HepG2 (cell line): ENCODE data around the gene SLC34A3. TPM values are rescaled to one million over a fixed set of nuclear protein-coding genes. Genes with fewer than 3 reads are reported as not detected.

Experiments used
- AGO2 ChIP-seq: fragments of 200-400 bp; formaldehyde crosslinking; optimal IDR thresholded peaks from 2 replicates; pipeline ENCODE3; 2017; ENCODE audit warnings: mild to moderate bottlenecking, low read depth, low read length, moderate library complexity
- ATF3 ChIP-seq: sonication (generic); formaldehyde crosslinking; IDR thresholded peaks from 2 replicates; pipeline ENCODE4 v1.4.0; 2020; ENCODE audit warnings: missing genetic modification reagents
- CHD4 ChIP-seq: fragments of 200-600 bp; sonication (generic); IDR thresholded peaks from 2 replicates; pipeline ENCODE4 v1.7.0; 2017; ENCODE audit warnings: mild to moderate bottlenecking, low read length, borderline replicate concordance
- GTF3A ChIP-seq: sonication (generic); formaldehyde crosslinking; conservative IDR thresholded peaks from 2 replicates; pipeline ENCODE4 v1.4.0; 2020; ENCODE audit warnings: mild to moderate bottlenecking, missing genetic modification reagents
- HDAC2 ChIP-seq: sonication (generic); formaldehyde crosslinking; IDR thresholded peaks from 2 replicates; pipeline ENCODE4 v1.4.0; 2020; ENCODE audit warnings: missing genetic modification reagents
- HIVEP1 ChIP-seq: sonication (generic); formaldehyde crosslinking; IDR thresholded peaks from 2 replicates; pipeline ENCODE4 v1.4.0; 2020; ENCODE audit warnings: mild to moderate bottlenecking, missing genetic modification reagents
- HOXD1 ChIP-seq: sonication (generic); formaldehyde crosslinking; IDR thresholded peaks from 2 replicates; pipeline ENCODE4 v1.5.0; 2020; ENCODE audit warnings: missing genetic modification reagents
- KDM3A ChIP-seq: IDR thresholded peaks from 2 replicates; pipeline ENCODE4 v1.6.1; 2018; ENCODE audit warnings: low read depth, missing compliant biosample characterization
- NR1H2 ChIP-seq: sonication (generic); formaldehyde crosslinking; IDR thresholded peaks from 2 replicates; pipeline ENCODE4 v1.8.1; 2022; ENCODE audit warnings: low read depth, missing genetic modification reagents, borderline replicate concordance
- RFXANK ChIP-seq: IDR thresholded peaks from 2 replicates; pipeline ENCODE4 v1.6.1; 2016
- SP5 ChIP-seq: IDR thresholded peaks from 2 replicates; pipeline ENCODE4 v1.6.1; 2016; ENCODE audit warnings: low read depth, borderline replicate concordance
- TRIM22 ChIP-seq: fragments of 450-650 bp; IDR thresholded peaks from 2 replicates; pipeline ENCODE4 v1.6.1; 2017
- XBP1 ChIP-seq: sonication (generic); formaldehyde crosslinking; IDR thresholded peaks from 2 replicates; pipeline ENCODE4 v1.5.0; 2020; ENCODE audit warnings: missing genetic modification reagents
- ZNF333 ChIP-seq: sonication (generic); formaldehyde crosslinking; IDR thresholded peaks from 2 replicates; pipeline ENCODE4 v1.4.0; 2020; ENCODE audit warnings: mild to moderate bottlenecking, missing genetic modification reagents, borderline replicate concordance
- ZNF350 ChIP-seq: sonication (generic); formaldehyde crosslinking; IDR thresholded peaks from 2 replicates; pipeline ENCODE4 v1.4.0; 2020; ENCODE audit warnings: mild to moderate bottlenecking, low read depth, missing genetic modification reagents, borderline replicate concordance
- ZNF678 ChIP-seq: sonication (generic); formaldehyde crosslinking; IDR thresholded peaks from 2 replicates; pipeline ENCODE4 v1.4.0; 2020; ENCODE audit warnings: mild to moderate bottlenecking, missing genetic modification reagents
- ZNF768 ChIP-seq: sonication (generic); formaldehyde crosslinking; IDR thresholded peaks from 2 replicates; pipeline ENCODE4 v1.4.0; 2020; ENCODE audit warnings: missing genetic modification reagents
- polyA plus RNA-seq, 8 experiments: library from polyadenylated mRNA; depleted of rRNA in 3 of 8; stranded (reverse) in 7 of 8; unstranded in 1 of 8; fragments of >200 nt; fragmentation: Illumina TruSeq in 4 of 8; extraction: Trizol in 4 of 8; gene quantifications; 2 replicates each; pipeline versions ENCODE4 v1.2.1 to v1.2.3, GENCODE V29; 2011 to 2016; ENCODE audit warnings: low read depth in 4 of 8, missing spikeins in 1 of 8, mixed read lengths in 1 of 8; ENCODE audit not compliant: insufficient read depth in 1 of 8
- total RNA-seq, 5 experiments: library from RNA; depleted of rRNA; stranded (reverse); fragments of >200 nt; fragmentation: Illumina TruSeq; extraction: Trizol; gene quantifications; 2 replicates each; pipeline ENCODE4 v1.2.3, GENCODE V29; 2016; ENCODE audit warnings: low read depth in 1 of 5
- TF ChIP-seq, protein P1 (sequence below): sonication (generic); formaldehyde crosslinking; IDR thresholded peaks from 2 replicates; pipeline ENCODE4 v1.4.0; 2020; ENCODE audit warnings: missing genetic modification reagents, borderline replicate concordance
- TF ChIP-seq, protein P2 (sequence below): sonication (generic); formaldehyde crosslinking; conservative IDR thresholded peaks from 2 replicates; pipeline ENCODE4 v1.4.0; 2020; ENCODE audit warnings: missing genetic modification reagents
- TF ChIP-seq, protein P3 (sequence below): sonication (generic); formaldehyde crosslinking; IDR thresholded peaks from 2 replicates; pipeline ENCODE4 v1.4.0; 2020; ENCODE audit warnings: mild to moderate bottlenecking, missing genetic modification reagents
- TF ChIP-seq, protein P4 (sequence below): sonication (generic); formaldehyde crosslinking; IDR thresholded peaks from 2 replicates; pipeline ENCODE4 v1.5.0; 2020; ENCODE audit warnings: mild to moderate bottlenecking, missing genetic modification reagents, borderline replicate concordance

The SLC34A3 gene
- total and polyA plus RNA-seq, 2 of the 13 experiments (the other 11 are each of a cell fraction or from before 2014, with no cell fraction given) = 0.07 to 1.0 TPM

GRCh38 chr9:137276473-137277328, 46.0 kb downstream of the SLC34A3 start (continued):
- TF ChIP-seq, protein P1, sequence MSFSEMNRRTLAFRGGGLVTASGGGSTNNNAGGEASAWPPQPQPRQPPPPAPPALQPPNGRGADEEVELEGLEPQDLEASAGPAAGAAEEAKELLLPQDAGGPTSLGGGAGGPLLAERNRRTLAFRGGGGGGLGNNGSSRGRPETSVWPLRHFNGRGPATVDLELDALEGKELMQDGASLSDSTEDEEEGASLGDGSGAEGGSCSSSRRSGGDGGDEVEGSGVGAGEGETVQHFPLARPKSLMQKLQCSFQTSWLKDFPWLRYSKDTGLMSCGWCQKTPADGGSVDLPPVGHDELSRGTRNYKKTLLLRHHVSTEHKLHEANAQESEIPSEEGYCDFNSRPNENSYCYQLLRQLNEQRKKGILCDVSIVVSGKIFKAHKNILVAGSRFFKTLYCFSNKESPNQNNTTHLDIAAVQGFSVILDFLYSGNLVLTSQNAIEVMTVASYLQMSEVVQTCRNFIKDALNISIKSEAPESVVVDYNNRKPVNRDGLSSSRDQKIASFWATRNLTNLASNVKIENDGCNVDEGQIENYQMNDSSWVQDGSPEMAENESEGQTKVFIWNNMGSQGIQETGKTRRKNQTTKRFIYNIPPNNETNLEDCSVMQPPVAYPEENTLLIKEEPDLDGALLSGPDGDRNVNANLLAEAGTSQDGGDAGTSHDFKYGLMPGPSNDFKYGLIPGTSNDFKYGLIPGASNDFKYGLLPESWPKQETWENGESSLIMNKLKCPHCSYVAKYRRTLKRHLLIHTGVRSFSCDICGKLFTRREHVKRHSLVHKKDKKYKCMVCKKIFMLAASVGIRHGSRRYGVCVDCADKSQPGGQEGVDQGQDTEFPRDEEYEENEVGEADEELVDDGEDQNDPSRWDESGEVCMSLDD (CRISPR knock-in tag) = peak; percentile 74; the same call in 1 of the 2 replicates
- TF ChIP-seq SP5 (CRISPR knock-in tag) (peak; percentile 33), ZNF678 (CRISPR knock-in tag) (no peak), XBP1 (CRISPR knock-in tag) (no peak), NR1H2 (CRISPR knock-in tag) (no peak), HIVEP1 (CRISPR knock-in tag) (0 out of 2 replicates have a peak, but pooled peaks have one; percentile 24), KDM3A (CRISPR knock-in tag) (peak; percentile 9; the same call in 1 of the 2 replicates), GTF3A (CRISPR knock-in tag) (no peak), ZNF333 (0 out of 2 replicates have a peak, but pooled peaks have one; percentile 31), ZNF768 (CRISPR knock-in tag) (no peak), HDAC2 (CRISPR knock-in tag) (0 out of 2 replicates have a peak, but pooled peaks have one; percentile 11), ZNF350 (CRISPR knock-in tag) (no peak; the same call in 1 of the 2 replicates), ATF3 (CRISPR knock-in tag) (no peak), TRIM22 (no peak), CHD4 (no peak), RFXANK (CRISPR knock-in tag) (no peak), AGO2 (no peak), HOXD1 (CRISPR knock-in tag) (no peak)
- TF ChIP-seq, protein P2, sequence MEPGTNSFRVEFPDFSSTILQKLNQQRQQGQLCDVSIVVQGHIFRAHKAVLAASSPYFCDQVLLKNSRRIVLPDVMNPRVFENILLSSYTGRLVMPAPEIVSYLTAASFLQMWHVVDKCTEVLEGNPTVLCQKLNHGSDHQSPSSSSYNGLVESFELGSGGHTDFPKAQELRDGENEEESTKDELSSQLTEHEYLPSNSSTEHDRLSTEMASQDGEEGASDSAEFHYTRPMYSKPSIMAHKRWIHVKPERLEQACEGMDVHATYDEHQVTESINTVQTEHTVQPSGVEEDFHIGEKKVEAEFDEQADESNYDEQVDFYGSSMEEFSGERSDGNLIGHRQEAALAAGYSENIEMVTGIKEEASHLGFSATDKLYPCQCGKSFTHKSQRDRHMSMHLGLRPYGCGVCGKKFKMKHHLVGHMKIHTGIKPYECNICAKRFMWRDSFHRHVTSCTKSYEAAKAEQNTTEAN (CRISPR knock-in tag) = no peak
- TF ChIP-seq, protein P3, sequence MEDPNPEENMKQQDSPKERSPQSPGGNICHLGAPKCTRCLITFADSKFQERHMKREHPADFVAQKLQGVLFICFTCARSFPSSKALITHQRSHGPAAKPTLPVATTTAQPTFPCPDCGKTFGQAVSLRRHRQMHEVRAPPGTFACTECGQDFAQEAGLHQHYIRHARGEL (CRISPR knock-in tag) = no peak
- TF ChIP-seq, protein P4, sequence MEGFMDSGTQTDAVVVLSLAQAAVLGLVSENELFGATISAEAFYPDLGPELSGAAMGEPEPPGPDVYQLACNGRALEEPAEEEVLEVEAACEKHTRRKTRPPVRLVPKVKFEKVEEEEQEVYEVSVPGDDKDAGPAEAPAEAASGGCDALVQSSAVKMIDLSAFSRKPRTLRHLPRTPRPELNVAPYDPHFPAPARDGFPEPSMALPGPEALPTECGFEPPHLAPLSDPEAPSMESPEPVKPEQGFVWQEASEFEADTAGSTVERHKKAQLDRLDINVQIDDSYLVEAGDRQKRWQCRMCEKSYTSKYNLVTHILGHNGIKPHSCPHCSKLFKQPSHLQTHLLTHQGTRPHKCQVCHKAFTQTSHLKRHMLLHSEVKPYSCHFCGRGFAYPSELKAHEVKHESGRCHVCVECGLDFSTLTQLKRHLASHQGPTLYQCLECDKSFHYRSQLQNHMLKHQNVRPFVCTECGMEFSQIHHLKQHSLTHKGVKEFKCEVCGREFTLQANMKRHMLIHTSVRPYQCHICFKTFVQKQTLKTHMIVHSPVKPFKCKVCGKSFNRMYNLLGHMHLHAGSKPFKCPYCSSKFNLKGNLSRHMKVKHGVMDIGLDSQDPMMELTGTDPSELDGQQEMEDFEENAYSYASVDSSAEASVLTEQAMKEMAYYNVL (CRISPR knock-in tag) = peak; percentile 37; the same call in 1 of the 2 replicates
